Liver (tissue), 9 donors: Measurements from ENCODE around the gene SPATA22. TPM values are rescaled to one million over a fixed set of nuclear protein-coding genes. Genes with fewer than 3 reads are reported as not detected.

Experiments used
- DNase-seq: peaks from one replicate; pipeline ENCODE4 v3.0.0-alpha.2; 2017; ENCODE audit warnings: low spot score
- H3K27ac ChIP-seq, 2 donors: one replicate each; pipeline ENCODE4 v1.7.0; 2013; ENCODE audit warnings: inconsistent platforms in 2 of 2, low read length in 2 of 2, control low read depth in 1 of 2, low read depth in 1 of 2, mild to moderate bottlenecking in 1 of 2
- H3K27me3 ChIP-seq, 4 donors: one replicate each; pipeline versions ENCODE4 v1.6.1 to v1.7.0; 2013; ENCODE audit warnings: low read length in 3 of 4, inconsistent platforms in 1 of 4, mild to moderate bottlenecking in 1 of 4, moderate library complexity in 1 of 4; ENCODE audit not compliant: control insufficient read depth in 4 of 4, insufficient read depth in 4 of 4
- H3K36me3 ChIP-seq, 4 donors: one replicate each; pipeline versions ENCODE4 v1.6.1 to v1.7.0; 2013; ENCODE audit warnings: low read length in 3 of 4, mild to moderate bottlenecking in 3 of 4, low read depth in 1 of 4, moderate library complexity in 1 of 4; ENCODE audit not compliant: control insufficient read depth in 4 of 4, insufficient read depth in 3 of 4
- H3K4me1 ChIP-seq, 4 donors: one replicate each; pipeline versions ENCODE4 v1.6.1 to v1.7.0; 2013; ENCODE audit warnings: low read length in 3 of 4, mild to moderate bottlenecking in 3 of 4, moderate library complexity in 1 of 4; ENCODE audit not compliant: control insufficient read depth in 4 of 4, insufficient read depth in 4 of 4
- H3K4me3 ChIP-seq, 3 donors: one replicate each; pipeline versions ENCODE4 v1.6.1 to v1.7.0; 2013; ENCODE audit warnings: low read length in 3 of 3, control low read depth in 1 of 3, low read depth in 1 of 3, mild to moderate bottlenecking in 1 of 3
- H3K9ac ChIP-seq, 2 donors: one replicate each; pipeline ENCODE4 v1.7.0; 2013; ENCODE audit warnings: low read length in 2 of 2, mild to moderate bottlenecking in 2 of 2, moderate library complexity in 2 of 2, control low read depth in 1 of 2, low read depth in 1 of 2
- H3K9me3 ChIP-seq, 4 donors: one replicate each; pipeline versions ENCODE4 v1.6.1 to v1.7.0; 2013; ENCODE audit warnings: low read length in 3 of 4; ENCODE audit not compliant: control insufficient read depth in 4 of 4
- ATF3 ChIP-seq: IDR thresholded peaks from 2 replicates; pipeline ENCODE4 v1.6.1; 2016; ENCODE audit warnings: antibody characterized with exemption
- EGR1 ChIP-seq, 2 donors: IDR thresholded peaks; 2 replicates each; pipeline ENCODE4 v1.6.1; 2016 to 2018; ENCODE audit warnings: antibody characterized with exemption in 2 of 2, low read depth in 2 of 2
- FOXA1 ChIP-seq: IDR thresholded peaks from 2 replicates; pipeline ENCODE4 v1.6.1; 2016; ENCODE audit warnings: antibody characterized with exemption
- FOXA2 ChIP-seq: IDR thresholded peaks from 2 replicates; pipeline ENCODE4 v1.6.1; 2016; ENCODE audit warnings: antibody characterized with exemption
- GABPA ChIP-seq, 2 donors: IDR thresholded peaks in 1 of 2; conservative IDR thresholded peaks in 1 of 2; 2 replicates each; pipeline ENCODE4 v1.6.1; 2016; ENCODE audit warnings: antibody characterized with exemption in 2 of 2, mild to moderate bottlenecking in 1 of 2, moderate library complexity in 1 of 2
- HNF4A ChIP-seq, 2 donors: conservative IDR thresholded peaks; 2 replicates each; pipeline ENCODE4 v1.6.1; 2016; ENCODE audit warnings: antibody characterized with exemption in 2 of 2, mild to moderate bottlenecking in 2 of 2
- HNF4G ChIP-seq: IDR thresholded peaks from 2 replicates; pipeline ENCODE4 v1.6.1; 2016; ENCODE audit warnings: antibody characterized with exemption
- JUND ChIP-seq, 2 donors: IDR thresholded peaks; 2 replicates each; pipeline ENCODE4 v1.6.1; 2016; ENCODE audit warnings: antibody characterized with exemption in 2 of 2
- NR2F2 ChIP-seq: IDR thresholded peaks from 2 replicates; pipeline ENCODE4 v1.6.1; 2016; ENCODE audit warnings: antibody characterized with exemption
- RAD21 ChIP-seq, 2 donors: IDR thresholded peaks; 2 replicates each; pipeline ENCODE4 v1.6.1; 2016; ENCODE audit warnings: antibody characterized with exemption in 2 of 2, mild to moderate bottlenecking in 2 of 2
- REST ChIP-seq: IDR thresholded peaks from 2 replicates; pipeline ENCODE4 v1.6.1; 2016; ENCODE audit warnings: antibody characterized with exemption, mild to moderate bottlenecking
- RXRA ChIP-seq, 2 donors: IDR thresholded peaks; 2 replicates each; pipeline ENCODE4 v1.6.1; 2017 to 2018; ENCODE audit warnings: antibody characterized with exemption in 2 of 2, mild to moderate bottlenecking in 1 of 2
- SP1 ChIP-seq: IDR thresholded peaks from 2 replicates; pipeline ENCODE4 v1.6.1; 2018; ENCODE audit warnings: antibody characterized with exemption, mild to moderate bottlenecking
- TAF1 ChIP-seq: conservative IDR thresholded peaks from 2 replicates; pipeline ENCODE4 v1.6.1; 2016; ENCODE audit warnings: antibody characterized with exemption, mild to moderate bottlenecking
- YY1 ChIP-seq: IDR thresholded peaks from 2 replicates; pipeline ENCODE4 v1.6.1; 2016; ENCODE audit warnings: antibody characterized with exemption, mild to moderate bottlenecking
- ZBTB33 ChIP-seq: IDR thresholded peaks from 2 replicates; pipeline ENCODE4 v1.6.1; 2016; ENCODE audit warnings: antibody characterized with exemption
- WGBS: extraction: QIAGEN DNeasy Blood & Tissue Kit; methylation state at CpG from one replicate; pipeline ENCODE4 v1.1.7; 2013; 5-methylcytosine and 5-hydroxymethylcytosine counted together
- polyA plus RNA-seq, 2 donors: library from polyadenylated mRNA; stranded (reverse) in 1 of 2; unstranded in 1 of 2; fragments of 200-250 nt in 1 of 2; fragments of >200 nt in 1 of 2; fragmentation: Nextera tagmentation in 1 of 2; extraction: Ambion mirVana in 1 of 2; gene quantifications; one replicate each; pipeline versions ENCODE4 v1.2.1 to v1.2.3, GENCODE V29; 2013 to 2015
- total RNA-seq, 2 donors: library from RNA; depleted of rRNA; stranded (reverse); fragments of >200 nt; gene quantifications; one replicate each; pipeline ENCODE4 v1.2.3, GENCODE V29; 2014
- TF ChIP-seq, protein P1 (sequence below): IDR thresholded peaks from 2 replicates; pipeline ENCODE4 v1.6.1; 2016; ENCODE audit warnings: antibody characterized with exemption
- donor health status: healthy.
- donor health status: healthy.
- donor health status: healthy.
- donor health status: healthy.
- donor health status: healthy.

Gene SPATA22
- total and polyA plus RNA-seq, 4 donors, result 0.19 to 0.89 (median 0.42) TPM; not detected in 1

DNA sequence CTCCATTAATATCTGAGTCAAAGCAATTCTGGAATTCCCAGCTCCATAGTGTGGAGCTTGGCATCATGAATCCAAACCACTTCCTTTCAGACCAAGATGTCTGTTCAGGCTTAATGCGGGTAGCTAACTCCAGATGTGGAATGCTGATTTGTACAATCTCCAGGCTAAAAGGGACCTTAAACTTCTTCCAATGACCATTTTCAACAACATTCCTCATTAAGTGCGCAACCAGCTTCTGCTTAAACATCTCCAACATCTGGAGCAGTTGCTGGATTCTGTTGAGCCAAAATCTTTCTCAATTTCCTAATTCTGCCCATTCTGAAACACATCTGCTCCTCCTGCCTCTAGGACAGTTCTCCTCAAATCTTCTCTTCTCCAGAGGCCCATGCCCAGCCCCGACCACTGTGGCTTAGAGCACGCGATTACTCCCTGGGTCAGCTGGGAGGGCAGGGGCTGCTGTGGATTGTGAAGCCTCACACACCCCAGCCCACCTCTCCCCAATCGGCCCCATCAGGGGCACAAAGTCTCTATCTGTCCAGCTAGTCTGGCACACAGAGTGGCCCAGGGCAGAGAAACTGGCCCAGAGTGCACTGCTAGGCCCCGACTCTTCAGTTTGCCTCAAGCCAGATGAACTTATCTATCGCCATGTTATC is 40.4 kb upstream of the SPATA22 start:
- no peak overlapping the region for H3K4me3 ChIP-seq
- H3K9me3 ChIP-seq, result no peaks in the 10 kb centered on the region
- H3K4me1 ChIP-seq, result peaks cover 5 to 20% (median 10%) of the 10 kb centered on the region in 4 donors
- H3K36me3 ChIP-seq, result peaks cover 0 to 2% (median 0%) of the 10 kb centered on the region in 4 donors
- no peak overlapping the region for H3K9ac ChIP-seq
- peak overlapping the region in 1 of 2 donors; percentile 34 for H3K27ac ChIP-seq
- no peaks in the 10 kb centered on the region for H3K27me3 ChIP-seq
- no peak for DNase-seq
- no peak for TF ChIP-seq NR2F2
- no peak for TF ChIP-seq RAD21 (IDR thresholded peaks at IDR 0.05)
- no peak for TF ChIP-seq TAF1
- TF ChIP-seq GABPA (IDR thresholded peaks at IDR 0.05 in 1 of 2, conservative IDR thresholded peaks at IDR 0.05 in 1 of 2), result no peak
- no peak for TF ChIP-seq JUND (IDR thresholded peaks at IDR 0.05)
- TF ChIP-seq ATF3, result no peak
- no peak for TF ChIP-seq FOXA1
- TF ChIP-seq EGR1 (IDR thresholded peaks at IDR 0.05; ENCODE audit: low read depth in 2 of 2), result no peak
- TF ChIP-seq REST, result no peak
- no peak for TF ChIP-seq SP1
- TF ChIP-seq, protein P1, sequence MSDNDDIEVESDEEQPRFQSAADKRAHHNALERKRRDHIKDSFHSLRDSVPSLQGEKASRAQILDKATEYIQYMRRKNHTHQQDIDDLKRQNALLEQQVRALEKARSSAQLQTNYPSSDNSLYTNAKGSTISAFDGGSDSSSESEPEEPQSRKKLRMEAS, result no peak
- no peak for TF ChIP-seq RXRA (IDR thresholded peaks at IDR 0.05)
- no peak for TF ChIP-seq HNF4A (conservative IDR thresholded peaks at IDR 0.05)
- TF ChIP-seq FOXA2, result no peak
- TF ChIP-seq YY1, result no peak
- TF ChIP-seq HNF4G, result no peak
- no peak for TF ChIP-seq ZBTB33
- 71% methylated on average over 8 of the region's 8 CpGs for WGBS

DNA sequence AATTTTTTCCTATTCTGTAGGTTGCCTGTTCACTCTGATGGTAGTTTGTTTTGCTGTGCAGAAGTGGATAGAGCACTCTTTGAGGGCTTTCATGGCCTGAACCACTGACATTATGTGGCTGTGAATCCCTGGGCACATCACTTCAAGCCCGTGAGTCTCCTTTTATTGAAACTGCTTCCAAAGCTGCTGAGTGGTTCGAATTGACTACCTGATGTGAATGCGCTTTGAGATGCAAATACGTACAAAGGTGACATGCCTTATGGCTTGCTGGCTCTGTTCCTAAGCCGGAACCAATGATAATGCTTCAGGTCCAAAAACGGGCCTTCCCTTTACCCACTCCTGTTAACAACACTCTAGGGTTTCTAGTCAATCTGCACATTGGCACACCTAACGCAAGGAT is 38.5 kb upstream of the SPATA22 start:
- no peaks in the 10 kb centered on the region for H3K9me3 ChIP-seq
- H3K4me1 ChIP-seq, result peaks cover 5 to 20% (median 13%) of the 10 kb centered on the region in 4 donors
- no peak overlapping the region for H3K4me3 ChIP-seq
- DNase-seq, result no peak
- no peak for TF ChIP-seq ATF3
- TF ChIP-seq REST, result no peak
- TF ChIP-seq RAD21 (IDR thresholded peaks at IDR 0.05), result no peak
- H3K36me3 ChIP-seq, result peaks cover 0 to 2% (median 0%) of the 10 kb centered on the region in 4 donors
- no peak overlapping the region for H3K9ac ChIP-seq
- H3K27ac ChIP-seq, result no peak overlapping the region
- WGBS, result 67% methylated on average over 7 of the region's 7 CpGs
- H3K27me3 ChIP-seq, result no peaks in the 10 kb centered on the region
